GM18508 (cell line): ENCODE measurements around the gene SPAG5.

Experiments
- ATAC-seq: cut with Tn5 transposase; IDR thresholded peaks from one replicate; pipeline ENCODE4 v1.9.1; 2021; ENCODE audit warnings: moderate number of reproducible peaks; ENCODE audit not compliant: insufficient read depth, unreplicated experiment

Gene SPAG5

DNA sequence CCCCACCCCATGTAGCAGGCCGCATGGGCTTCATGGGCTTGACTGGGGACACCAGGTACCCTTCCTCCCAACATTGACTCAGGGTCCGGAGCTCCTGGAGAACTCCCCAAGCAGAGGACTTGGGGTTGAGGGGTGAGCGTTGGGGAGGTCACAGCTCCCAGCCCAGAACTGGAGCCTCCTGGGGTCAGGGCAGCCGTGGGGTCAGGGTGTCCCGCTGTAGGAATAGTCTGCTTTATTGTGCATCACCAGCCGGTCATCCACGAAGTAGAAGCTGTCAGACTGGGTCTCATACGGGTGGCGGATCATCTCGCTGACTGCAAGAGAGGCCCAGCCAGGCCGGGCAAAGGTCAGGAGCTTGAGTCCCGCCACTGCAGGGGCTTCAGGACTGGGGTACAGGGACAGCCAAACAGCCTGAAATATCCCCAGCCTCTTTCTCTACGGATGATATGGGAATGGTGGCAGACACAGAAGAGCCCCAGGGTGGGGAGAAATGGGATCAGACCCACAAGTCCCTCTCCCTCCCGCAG lies 51.7 kb downstream of the SPAG5 start:
- no peak for ATAC-seq

DNA sequence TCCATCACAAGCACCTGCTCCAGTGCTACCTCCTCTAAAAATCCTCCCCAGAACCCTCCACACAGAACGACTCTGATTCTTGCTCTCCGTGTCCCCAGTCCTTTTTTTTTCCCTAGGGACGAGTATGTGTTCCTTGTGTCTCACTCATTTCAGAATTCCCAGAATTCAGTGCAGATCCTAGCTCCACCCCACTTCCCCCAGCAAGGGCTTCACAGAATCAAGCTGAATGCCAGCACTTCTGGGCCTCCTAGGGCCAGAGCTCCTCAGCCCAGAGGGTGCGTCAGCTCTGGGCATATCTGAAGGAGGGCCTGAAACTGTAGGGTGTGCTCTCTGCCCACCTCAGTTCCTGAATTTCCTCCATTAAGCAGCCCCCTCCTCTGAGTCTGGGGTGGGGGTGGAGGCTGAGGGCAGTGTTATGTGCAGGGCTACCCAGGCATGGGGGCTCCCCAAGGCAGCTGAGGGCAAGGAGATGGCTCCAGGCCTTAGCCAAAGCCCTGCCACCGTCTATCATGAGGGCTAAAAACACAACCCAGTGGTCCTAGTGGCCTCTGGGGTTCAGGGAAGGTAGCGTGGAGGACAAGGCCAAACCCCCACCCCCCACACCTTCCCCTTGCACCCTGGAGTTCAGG lies 52.9 kb downstream of the SPAG5 start:
- ATAC-seq, result no peak

DNA sequence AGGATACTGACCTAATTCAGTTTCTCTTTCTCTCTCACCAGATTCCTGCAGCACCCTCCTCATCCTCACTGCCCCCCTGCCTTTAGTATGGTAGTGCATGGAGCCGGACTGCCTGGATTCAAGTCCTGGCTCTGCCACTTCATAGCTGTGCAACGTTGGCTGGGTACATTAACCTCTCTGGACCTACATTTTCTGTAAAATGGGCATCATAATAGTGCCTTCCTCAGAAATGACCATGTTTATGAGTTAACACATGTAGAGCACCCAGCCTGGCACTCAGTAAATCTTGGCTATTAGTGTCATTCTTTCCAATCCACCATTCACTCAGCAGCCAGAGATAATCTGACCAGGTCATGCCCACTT lies 53.7 kb downstream of the SPAG5 start:
- ATAC-seq, result no peak

DNA sequence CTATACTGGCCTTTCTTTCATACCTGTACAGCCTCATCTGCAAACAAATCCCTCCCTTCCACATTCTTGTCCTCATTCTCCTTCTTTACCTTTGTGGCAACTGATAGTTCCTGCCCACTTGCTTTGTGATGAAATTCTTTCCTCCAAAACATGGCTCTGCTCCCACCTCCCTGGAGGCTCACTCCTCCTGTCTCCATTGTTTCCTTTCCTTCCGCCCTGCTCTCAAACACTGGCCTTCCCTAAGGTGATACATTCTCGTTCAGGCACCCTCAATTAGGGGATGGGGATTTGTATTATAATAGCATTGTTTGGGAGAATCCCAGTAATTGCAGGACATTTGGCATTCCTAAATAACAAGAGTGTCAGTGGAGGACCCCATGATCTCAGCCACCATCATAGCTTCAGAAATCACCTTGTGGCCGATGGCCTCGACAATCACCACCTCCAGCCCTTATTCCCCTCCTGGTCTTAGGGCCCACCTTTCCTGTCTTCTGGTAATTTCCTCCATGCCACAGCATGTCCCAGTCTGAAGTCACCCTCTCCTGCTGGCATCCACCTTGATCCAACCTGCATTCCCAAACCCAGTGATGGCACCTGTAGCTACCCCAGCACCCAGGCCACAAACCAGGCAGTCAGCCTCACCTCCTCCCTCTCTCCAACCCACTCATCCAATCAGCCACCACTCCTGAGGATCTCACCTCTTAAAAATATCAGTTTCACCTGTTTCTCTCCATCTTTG lies 54.3 kb downstream of the SPAG5 start:
- ATAC-seq, result no peak

DNA sequence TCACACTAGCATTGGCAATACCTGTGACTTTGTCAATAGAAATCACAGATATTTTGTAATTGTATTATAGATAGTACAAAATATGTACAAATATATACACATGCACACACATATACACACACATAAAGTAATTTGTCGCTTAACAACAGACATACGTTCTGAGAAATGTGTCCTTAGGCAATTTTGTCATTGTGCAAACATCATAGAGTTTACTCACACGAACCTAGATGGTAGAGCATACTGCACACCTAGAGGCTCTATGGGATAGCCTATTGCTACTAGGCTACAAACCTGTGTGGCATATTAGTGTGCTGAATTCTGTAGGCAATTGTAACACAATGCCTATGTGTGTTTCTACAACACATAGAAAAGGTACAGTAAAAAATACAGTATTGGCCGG lies 57.4 kb downstream of the SPAG5 start:
- ATAC-seq, result no peak

DNA sequence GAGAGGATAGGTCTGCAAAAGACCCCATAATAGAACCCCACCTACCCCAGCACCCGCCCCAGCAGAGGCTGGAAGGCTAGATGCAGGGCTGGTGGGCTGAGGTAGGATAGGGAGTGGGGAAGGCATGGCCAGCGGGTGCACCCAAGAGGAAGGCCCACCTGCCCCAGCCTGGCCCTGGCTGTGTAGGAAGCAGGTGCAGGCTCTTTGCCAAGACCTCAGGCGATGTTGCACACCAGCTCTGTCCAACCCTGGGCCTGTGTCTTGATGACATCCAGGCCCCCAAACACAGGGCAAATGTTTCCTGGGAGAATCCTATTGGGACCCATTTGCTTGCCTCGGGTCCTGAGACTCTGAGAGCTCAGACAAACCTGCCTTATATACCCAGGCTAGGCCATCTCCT lies 58.6 kb downstream of the SPAG5 start:
- ATAC-seq, result no peak

- no peak for ATAC-seq
These were observed 60.4 kb downstream of the SPAG5 start for GRCh38 chr17:28538296-28538895.

GRCh38 chr17:28537219-28537610 lies 61.6 kb downstream of the SPAG5 start:
- ATAC-seq, result no peak

GRCh38 chr17:28536532-28537218 lies 62.1 kb downstream of the SPAG5 start:
- ATAC-seq, result no peak

DNA sequence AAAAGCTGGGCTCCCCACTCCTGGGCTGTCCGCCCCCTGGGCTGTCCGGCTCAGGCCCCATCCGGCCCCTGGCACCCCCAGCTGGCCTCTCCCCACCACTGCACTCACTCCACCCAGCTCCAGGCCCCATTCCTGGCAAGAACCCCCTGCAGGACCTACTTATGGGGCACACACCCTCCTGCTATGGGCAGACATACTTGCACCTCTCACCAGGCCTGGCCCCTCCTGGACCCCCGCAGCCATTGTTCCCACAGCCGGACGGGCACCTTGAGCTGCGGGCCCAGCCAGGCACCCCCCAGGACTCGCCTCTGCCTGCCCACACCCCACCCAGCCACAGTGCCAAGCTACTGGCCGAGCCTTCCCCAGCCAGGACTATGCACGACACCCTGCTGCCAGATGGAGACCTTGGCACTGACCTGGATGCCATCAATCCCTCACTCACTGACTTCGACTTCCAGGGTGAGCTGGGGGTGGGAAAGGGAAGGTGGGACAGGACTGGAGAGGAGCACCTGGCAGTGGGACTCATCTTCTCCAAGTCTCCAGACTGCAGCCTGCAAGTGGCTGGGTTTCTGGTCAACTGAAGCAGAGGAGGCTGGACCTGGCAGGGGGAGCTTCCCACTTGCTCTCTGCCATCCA lies 64.0 kb downstream of the SPAG5 start:
- no peak for ATAC-seq

DNA sequence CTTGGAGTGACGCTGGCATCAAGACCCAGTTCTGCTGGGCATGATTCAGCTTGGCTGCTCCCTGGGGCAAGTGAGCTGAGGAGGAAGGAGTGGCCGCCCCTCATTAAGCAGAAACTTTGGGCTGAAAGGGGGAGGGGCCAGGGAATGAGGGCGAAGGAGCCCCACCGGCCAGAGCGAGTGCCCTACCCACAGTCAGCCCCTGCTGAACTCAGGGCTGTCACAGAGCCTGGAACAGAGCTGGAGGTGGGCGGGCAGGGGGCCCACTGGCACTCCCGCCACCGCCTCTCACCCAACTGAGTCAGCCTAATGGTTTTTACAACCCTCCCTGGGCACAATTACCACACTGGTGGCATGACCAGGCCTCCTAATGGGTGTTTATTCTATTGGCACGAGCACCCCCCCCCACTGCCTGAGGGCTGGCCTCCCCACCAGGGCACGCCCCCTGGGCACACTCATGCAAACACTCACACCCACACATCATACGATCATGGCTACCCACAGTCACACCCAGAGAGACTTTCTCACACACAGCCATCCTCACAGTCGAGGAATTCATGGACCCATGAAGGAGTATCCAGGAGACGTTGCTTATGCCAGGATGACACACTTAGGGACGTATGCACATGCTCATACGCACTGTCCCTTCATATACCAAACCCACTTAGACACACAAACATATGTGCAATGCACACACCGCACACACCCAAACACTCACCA lies 65.6 kb downstream of the SPAG5 start:
- ATAC-seq, result no peak

GRCh38 chr17:28532050-28532960 lies 66.5 kb downstream of the SPAG5 start:
- no peak for ATAC-seq

- no peak for ATAC-seq
These were observed 67.9 kb downstream of the SPAG5 start for GRCh38 chr17:28530926-28531325.

GRCh38 chr17:28530250-28530649 lies 68.6 kb downstream of the SPAG5 start:
- no peak for ATAC-seq

- ATAC-seq, result no peak
These were observed 69.8 kb downstream of the SPAG5 start for GRCh38 chr17:28529013-28529400.

DNA sequence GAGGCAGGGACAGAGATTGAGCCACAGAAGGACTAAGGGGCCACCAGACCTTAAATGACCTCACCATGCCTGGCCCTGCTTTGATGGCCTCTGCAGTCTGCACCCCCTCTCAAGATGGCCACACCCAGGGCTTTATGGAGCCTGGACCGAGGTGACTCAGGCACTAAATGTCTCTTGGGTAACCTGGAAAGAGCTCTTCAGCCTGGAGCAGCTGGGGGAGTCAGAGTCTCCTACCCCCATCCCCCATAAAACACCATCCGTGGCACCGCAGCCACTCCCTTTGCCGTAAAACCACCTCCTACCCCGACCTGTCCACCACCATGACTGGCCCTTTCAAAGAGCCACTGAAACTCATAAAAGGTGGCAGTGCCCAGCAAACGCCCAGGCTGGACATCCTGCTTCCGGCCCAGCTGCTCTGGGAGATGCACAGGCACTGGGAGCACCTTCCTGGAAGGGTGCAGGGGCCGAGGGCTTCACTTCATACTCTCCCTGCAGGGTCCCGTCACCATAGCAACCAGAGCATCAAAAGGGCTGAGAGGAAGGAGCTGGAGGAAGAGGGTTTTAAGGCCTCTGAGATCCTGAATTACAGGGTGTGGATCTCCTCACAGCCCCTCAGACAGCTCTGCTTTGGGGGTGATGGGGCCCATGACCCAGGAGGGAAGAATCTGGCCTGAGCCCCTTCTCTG lies 70.4 kb downstream of the SPAG5 start:
- ATAC-seq, result no peak

DNA sequence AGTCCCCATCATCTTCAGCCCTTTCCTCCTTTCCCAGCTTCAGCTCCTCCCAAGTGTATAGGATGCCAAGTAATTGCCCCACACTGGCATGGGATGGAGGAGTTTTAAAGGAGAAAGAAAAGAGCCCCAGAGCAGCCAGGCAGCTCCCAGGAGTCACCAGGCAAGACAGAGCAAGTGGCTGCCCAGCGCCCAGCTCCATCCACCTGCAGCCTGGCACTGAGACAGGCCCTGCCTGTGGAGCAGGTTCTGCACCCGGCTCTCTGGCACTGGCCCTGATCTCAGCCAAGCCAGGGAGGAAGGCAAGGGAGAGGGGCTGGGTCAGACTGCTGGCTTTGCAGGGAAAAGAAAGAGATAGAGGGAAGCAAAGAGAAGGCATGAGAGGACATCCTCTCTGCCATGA lies 71.0 kb downstream of the SPAG5 start:
- ATAC-seq, result no peak
